Measurements from ENCODE around the gene MMP25.
"Not testable (repeated sequence)": the region's sequence is repeated elsewhere in the genome, so short reads cannot be mapped to it uniquely, and the experiment has no call there.

MMP25 gene

DNA sequence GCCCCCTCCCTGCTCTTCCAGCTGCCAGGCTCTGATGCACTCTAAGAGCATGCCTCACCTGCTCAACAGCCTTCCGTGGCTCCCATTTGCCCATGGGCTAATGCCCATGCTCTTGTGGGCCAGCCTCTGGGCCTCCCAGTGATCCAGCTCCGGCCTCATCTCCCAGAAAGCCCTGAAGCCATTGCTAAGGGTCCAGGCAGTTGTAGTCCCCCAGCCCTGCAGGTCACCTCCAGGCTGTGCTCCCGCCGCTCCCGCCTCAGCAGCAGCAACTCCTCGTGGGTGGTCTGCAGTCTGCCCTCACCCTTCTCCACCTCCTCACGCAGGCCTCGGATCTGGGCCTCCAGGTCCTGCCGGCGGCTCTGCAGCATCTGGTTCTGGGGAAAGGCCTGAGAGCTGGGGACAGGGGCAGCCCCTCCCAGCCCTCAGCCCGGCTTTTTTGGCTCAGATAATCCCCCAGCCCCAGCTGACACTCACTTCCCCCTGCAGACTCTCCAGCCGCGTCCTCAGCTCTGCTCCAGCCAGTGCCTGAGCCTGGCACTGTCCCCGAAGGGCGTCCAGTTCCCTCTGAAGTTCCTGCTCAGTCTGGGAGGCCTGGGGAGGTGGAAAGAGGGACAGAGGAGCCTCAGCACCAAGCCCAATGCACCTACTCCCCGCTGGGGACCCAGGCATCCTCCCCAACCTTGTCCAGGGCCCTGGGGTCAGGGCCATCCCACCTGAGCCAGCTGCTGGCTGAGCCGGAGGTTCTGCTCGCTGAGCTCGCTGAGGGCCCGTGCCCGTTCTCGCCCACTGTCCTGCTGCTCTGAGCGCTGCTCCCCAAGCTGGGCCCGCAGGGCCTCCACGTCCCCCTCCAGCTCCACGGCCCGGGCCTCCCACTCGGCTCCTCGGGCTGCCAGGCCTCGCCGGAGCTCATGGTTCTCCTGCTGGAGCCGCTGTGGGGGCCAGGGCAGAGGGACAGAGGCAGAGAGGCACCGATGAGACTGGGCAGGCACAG, 15.8 kb upstream of the MMP25 start:
- DNase-seq: no peak

GRCh38 chr16:3032624-3033023, 13.7 kb upstream of the MMP25 start:
- DNase-seq: no peak

DNA sequence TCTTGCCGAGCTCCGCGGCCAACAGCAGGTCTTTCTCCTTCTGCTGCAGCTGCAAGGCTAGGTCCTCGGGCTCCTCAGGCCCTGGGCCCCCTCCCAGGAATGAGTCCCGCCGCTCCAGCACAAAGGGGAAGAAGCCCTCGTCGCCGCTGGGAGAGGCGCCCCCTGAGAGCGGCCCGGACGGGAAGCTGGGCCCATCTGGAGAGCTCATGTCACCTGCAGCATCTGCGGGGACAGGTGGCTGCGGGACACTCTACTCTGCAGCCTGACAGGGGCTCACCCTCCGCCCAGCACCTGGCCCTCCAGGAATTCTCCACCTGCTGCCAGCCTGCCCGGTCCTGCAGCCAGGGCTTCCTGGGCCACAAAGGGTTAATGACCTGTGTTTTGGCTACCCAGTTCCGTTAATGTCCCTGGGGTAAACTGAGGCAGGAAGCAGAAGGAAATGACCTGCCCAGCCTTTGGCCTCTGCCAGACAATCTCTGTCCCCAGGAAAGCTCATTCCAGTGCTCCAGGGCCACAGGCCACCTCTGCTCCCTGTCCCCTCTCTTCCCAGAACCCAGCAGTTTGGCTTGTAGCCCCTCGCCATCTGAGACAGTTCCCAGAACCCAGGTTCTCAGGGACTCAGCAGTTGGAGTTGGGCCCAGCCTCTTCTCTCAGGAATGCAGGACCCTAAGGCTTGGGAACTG, 10.9 kb upstream of the MMP25 start:
- no peak for DNase-seq

DNA sequence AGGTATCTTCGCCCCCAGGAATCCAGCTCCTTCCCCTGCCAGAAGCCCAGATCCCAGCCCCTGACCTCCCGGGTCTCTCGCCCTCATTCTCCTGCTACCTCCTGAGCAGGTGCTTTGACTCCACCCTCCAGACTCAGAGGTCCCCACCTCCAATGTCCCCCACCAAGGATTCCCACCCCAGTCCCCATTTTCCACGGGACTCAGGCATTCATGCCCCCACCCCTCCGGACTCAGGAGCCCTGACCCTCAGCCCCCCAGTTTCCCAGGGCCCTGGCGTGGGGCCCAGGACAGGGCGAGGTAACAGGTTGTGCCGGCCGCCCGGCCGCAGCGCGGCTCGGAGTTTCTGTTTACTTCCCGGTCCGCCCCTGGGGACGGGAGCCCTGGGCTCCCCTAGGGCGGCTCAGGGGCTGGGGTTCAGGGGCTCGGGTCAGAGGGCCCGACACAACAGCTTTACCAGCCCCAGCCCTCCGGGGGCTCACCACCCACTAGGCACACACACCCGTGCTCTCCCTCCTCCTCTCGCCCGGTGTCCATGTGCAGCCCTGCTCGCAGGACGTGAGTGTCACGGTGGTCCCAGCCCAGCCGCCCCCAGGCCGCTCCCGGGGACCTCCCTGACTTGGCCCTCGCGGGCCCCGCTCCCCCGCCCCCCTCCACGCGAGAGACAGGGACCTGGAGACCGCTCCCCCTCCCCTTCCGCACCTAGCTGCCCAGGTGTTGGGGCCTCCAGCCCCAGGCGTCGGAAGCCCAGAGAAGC, 10.2 kb upstream of the MMP25 start:
- DNase-seq: no peak

GRCh38 chr16:3036726-3037315, 9.5 kb upstream of the MMP25 start, which contains the start of gene BICDL2:
Gene BICDL2, minus strand, starts transcription at chr16:3036944. Its CDS starts 1,448 bp downstream, at chr16:3035496.
- DNase-seq: no peak

- no peak for DNase-seq
Measured at GRCh38 chr16:3038256-3038655, 8.1 kb upstream of the MMP25 start.

- DNase-seq: no peak
Measured at GRCh38 chr16:3038896-3039295, 7.5 kb upstream of the MMP25 start.

DNA sequence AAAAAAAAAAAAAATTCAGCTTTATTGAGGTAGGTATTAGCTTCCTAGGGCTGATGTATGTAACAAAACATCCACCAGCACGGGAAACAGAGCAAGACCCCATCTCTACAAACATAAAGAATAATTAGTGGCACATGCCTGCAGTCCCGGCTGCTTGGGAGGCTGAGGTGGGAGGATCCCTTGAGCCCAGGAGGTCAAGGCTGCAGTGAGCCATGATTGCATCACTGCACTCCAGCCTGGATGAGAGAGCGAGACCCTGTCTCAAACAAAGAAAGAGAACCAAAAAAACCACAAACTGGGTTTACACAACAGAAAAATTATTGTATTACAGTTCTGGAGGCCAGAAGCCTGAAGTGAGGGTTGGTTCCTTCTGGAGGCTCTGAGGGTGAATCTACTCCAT, 4.0 kb upstream of the MMP25 start:
- no peak for DNase-seq

DNA sequence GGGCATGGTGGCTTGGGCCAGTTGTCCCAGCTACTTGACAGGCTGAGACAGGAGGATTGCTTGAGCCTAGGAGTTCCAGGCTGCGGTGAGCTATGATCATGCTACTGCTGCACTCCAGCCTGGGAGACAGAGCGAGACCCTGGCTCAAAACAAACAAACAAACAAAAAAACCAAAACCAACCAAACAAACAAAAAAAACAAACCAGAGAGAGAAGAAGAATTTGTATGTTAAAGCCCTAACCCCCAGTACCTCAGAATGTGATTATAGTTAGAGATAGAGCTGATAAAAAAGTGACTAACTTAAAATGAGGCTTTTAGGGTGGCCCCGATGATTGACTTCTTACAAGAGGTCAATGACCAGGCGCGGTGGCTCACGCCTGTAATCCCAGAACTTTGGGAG, 1.7 kb upstream of the MMP25 start:
- no peak for DNase-seq

DNA sequence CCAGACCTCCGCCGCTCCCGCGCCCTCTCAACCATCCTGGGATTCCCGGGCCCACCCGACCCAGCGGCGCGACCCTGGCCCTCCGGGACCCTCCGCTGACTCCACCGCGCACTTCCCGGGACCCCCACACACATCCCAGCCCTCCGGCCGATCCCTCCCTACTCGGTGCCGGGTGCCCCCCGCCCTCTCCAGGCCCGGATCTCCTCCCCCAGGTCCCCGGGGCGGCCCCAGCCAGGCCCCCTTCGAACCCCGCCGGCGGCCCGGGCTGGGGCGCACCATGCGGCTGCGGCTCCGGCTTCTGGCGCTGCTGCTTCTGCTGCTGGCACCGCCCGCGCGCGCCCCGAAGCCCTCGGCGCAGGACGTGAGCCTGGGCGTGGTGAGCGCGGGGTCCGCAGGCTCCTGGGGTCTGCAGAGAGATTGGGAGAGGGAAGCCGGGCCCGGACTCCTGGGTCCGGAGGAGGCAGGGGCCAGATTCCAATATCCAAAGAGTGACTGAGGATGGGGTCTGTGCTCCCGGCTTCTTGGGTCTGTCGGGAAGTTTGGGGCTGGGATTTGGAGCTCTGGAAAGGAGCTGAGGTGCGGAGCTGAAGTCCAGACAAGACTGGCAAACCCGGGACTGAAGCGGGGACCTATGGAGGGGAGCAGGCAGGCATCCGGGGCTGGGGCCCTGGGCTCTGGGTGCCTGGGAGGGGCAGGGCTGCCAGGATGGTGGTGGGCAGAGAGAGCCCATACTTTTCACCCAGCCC, 453 bp downstream of the MMP25 start:
- no peak for DNase-seq

GRCh38 chr16:3047387-3047720, 993 bp downstream of the MMP25 start:
- no peak for DNase-seq

DNA sequence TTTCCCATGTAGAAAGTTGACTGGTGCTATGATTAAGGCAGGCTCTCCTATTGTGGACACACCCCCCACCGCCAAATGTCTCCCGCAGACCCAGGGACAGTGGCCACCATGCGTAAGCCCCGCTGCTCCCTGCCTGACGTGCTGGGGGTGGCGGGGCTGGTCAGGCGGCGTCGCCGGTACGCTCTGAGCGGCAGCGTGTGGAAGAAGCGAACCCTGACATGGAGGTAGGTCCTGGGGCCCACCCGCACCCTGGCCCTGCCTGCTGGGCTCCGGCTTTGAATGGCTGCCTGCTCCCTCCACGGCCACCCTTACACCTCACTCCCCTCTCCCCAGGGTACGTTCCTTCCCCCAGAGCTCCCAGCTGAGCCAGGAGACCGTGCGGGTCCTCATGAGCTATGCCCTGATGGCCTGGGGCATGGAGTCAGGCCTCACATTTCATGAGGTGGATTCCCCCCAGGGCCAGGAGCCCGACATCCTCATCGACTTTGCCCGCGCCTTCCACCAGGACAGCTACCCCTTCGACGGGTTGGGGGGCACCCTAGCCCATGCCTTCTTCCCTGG, 3.6 kb downstream of the MMP25 start:
- DNase-seq: no peak

DNA sequence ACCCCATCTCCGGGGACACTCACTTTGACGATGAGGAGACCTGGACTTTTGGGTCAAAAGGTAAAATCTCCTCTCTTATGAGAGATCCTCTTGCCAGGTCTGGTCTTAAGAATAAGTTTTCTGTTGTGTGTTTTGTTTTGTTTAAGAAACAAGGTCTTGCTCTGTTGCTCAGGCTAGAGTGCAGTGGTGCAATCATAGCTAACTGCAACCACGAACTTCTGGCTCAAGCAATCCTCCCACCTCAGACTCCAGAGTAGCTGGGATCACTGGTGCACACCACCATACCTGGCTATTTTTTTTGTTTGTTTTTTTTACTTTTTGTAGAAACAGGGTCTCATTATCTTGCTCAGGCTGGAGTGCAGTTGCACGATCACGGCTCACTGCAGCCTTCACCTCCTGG, 4.1 kb downstream of the MMP25 start:
- no peak for DNase-seq

DNA sequence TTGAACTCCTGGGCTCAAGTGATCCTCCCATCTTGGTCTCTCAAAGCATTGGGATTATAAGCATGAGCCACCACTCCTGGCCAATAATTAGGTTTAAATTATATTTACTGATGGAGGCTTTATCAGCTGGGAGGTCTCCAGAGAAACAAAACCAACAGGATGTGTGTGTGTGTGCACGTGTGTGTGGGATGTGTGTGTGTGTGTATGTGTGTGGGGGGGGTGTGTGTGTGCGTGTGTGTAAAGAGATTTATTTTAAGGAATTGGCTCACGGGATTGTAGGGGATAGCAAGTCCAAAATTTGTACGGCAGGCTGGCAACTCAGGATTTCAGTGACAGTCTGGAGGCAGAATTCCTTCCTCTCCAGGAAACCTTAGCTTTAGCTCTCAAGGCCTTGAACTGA, 4.6 kb downstream of the MMP25 start:
- no peak for DNase-seq

DNA sequence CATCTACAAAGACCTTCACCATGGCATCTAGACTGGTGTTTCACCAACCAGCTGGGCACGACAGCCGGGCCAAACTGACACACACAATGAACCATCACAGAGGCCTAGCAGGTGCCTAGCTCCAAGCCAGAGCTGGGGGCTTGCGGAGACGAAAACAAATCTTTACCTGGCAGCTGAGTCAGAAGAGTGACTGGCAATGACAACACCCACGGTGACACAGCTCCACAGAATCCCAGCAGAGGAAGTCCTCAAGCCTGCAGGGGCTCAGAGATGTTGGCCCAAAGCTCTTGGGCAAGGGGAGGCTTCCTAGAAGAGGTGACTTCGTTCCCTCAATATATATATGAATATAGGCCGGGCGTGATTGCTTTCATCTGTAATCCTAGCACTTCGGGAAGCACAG, 5.1 kb downstream of the MMP25 start:
- no peak for DNase-seq

GRCh38 chr16:3052571-3053329, 6.4 kb downstream of the MMP25 start:
- not testable (repeated sequence) for DNase-seq

GRCh38 chr16:3053330-3053710, 7.0 kb downstream of the MMP25 start:
- not testable (repeated sequence) for DNase-seq

- DNase-seq: no peak
Measured at GRCh38 chr16:3054965-3055733, 8.8 kb downstream of the MMP25 start.

GRCh38 chr16:3055734-3056115, 9.4 kb downstream of the MMP25 start:
- DNase-seq: not testable (repeated sequence)

Data from hippocampal formation (tissue), 2 donors.